NCI-H2196 (cell line): ENCODE results near the gene AREG.

Experiments used
- DNase-seq: peaks from one replicate; lab custom pipeline; 2025; ENCODE audit not compliant: unreplicated experiment; lab: John Stamatoyannopoulos, UW

AREG gene

DNA sequence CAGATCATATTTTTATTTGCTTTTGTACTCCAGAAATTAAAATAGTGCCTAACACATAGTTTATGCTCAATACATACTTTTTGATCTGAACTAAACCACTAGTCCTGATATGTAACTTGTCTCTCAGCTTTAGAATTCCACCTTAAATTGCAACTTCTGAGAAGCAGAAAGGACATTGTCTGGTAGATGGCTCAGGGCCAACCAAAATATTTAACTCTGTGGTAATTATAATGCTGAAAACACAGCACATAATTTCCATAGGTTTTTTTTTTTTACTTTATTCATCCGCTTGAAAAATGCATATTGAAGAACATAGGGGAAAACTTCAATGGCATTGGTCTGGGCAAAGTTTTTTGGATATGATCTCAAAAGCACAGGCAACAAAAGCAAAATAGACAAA, 59.3 kb downstream of the AREG start:
- DNase-seq = no peak
